22Rv1 (cell line): ENCODE measurements around the gene PSAT1.

Experiments used
- ZFX ChIP-seq: fragments of 450-650 bp; IDR thresholded peaks from 2 replicates; pipeline ENCODE4 v1.6.1; 2017; ENCODE audit warnings: antibody characterized with exemption, borderline replicate concordance
- TF ChIP-seq, protein P1 (sequence below): fragments of 450-650 bp; IDR thresholded peaks from 2 replicates; pipeline ENCODE4 v1.5.1; 2017; ENCODE audit warnings: mild to moderate bottlenecking

DNA sequence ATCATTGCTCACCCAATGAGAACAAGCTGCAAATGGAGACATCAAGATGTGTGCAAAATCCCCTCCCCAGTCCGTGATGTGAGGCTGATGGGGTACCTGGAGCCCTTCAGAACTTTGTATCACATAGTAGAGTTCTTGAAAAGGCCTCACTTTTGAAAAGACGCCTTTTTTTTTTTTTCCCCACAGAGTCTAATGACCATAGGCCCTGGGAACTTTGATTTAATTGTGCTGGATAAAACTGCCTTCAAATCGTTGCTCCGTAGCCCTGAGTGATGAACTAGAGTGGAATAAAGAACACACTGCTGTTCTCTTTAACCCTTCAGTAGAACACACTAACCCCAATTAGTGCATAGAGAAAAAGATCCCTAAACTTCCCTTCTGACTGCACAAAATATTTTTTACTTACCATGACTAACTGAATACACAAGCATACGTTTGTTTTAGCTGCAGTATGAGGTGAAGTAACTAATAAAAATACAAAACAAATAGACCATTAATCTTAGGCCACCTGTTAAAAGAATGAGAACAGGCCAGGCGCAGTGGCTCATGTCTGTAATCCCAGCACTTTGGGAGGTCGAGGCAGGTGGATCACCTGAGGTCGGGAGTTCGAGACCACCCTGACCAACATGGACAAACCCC is 15.1 kb downstream of the PSAT1 start:
- TF ChIP-seq, protein P1, sequence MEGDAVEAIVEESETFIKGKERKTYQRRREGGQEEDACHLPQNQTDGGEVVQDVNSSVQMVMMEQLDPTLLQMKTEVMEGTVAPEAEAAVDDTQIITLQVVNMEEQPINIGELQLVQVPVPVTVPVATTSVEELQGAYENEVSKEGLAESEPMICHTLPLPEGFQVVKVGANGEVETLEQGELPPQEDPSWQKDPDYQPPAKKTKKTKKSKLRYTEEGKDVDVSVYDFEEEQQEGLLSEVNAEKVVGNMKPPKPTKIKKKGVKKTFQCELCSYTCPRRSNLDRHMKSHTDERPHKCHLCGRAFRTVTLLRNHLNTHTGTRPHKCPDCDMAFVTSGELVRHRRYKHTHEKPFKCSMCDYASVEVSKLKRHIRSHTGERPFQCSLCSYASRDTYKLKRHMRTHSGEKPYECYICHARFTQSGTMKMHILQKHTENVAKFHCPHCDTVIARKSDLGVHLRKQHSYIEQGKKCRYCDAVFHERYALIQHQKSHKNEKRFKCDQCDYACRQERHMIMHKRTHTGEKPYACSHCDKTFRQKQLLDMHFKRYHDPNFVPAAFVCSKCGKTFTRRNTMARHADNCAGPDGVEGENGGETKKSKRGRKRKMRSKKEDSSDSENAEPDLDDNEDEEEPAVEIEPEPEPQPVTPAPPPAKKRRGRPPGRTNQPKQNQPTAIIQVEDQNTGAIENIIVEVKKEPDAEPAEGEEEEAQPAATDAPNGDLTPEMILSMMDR = no peak
- TF ChIP-seq ZFX = no peak
